SU-DHL-6 (cell line): Measurements from ENCODE around the gene MEFV.

Experiments
- H2AFZ ChIP-seq: fragments of 200-600 bp; sonication (generic); 2 replicates; pipeline ENCODE4 v1.6.1; 2014; ENCODE audit warnings: low read depth, mild to moderate bottlenecking, moderate library complexity, mixed read lengths, antibody characterized with exemption, low read length; ENCODE audit not compliant: severe bottlenecking
- H3F3A ChIP-seq: fragments of 200-600 bp; shearing (Covaris generic); 2 replicates; pipeline ENCODE4 v1.6.0; 2016; ENCODE audit warnings: antibody characterized with exemption, mild to moderate bottlenecking; ENCODE audit not compliant: insufficient read depth
- H3K27ac ChIP-seq: fragments of 200-600 bp; sonication (generic); 2 replicates; pipeline ENCODE4 v1.5.1; 2016; ENCODE audit warnings: low read depth, mild to moderate bottlenecking, low read length, moderate library complexity, mixed read lengths
- H3K27me3 ChIP-seq: fragments of 200-600 bp; sonication (generic), shearing (Covaris generic); 2 replicates; pipeline ENCODE4 v1.6.0; 2014; ENCODE audit warnings: mild to moderate bottlenecking, low read length
- H3K36me3 ChIP-seq: fragments of 200-600 bp; sonication (generic); 2 replicates; pipeline ENCODE4 v1.6.1; 2014; ENCODE audit warnings: mild to moderate bottlenecking, low read length, mixed read lengths
- H3K4me2 ChIP-seq: fragments of 300-600, 200-600 bp; shearing (Covaris generic), sonication (generic); 2 replicates; pipeline ENCODE4 v1.6.0; 2014; ENCODE audit warnings: low read length, low read depth, mild to moderate bottlenecking; ENCODE audit not compliant: poor library complexity, severe bottlenecking
- H3K4me3 ChIP-seq: fragments of 200-600 bp; sonication (generic); 2 replicates; pipeline ENCODE4 v1.5.1; 2014; ENCODE audit warnings: antibody characterized with exemption, low read length, mild to moderate bottlenecking, mixed read lengths; ENCODE audit not compliant: insufficient read depth, poor library complexity, severe bottlenecking
- H3K79me2 ChIP-seq: fragments of 200-600 bp; sonication (generic); 2 replicates; pipeline ENCODE4 v1.6.1; 2014; ENCODE audit warnings: mild to moderate bottlenecking, low read length, moderate library complexity; ENCODE audit not compliant: insufficient read depth
- H3K9ac ChIP-seq: fragments of 200-600 bp; sonication (generic); 2 replicates; pipeline ENCODE4 v1.7.0; 2014; ENCODE audit warnings: mild to moderate bottlenecking, low read length
- H3K9me2 ChIP-seq: fragments of 200-600 bp; sonication (generic); replicated peaks from 2 replicates; pipeline ENCODE4 v1.6.1; 2014; ENCODE audit warnings: low read length; ENCODE audit not compliant: insufficient read depth
- H3K9me3 ChIP-seq: fragments of 200-600 bp; sonication (generic); 2 replicates; pipeline ENCODE4 v1.6.1; 2014; ENCODE audit warnings: low read length, mixed read lengths; ENCODE audit not compliant: insufficient read depth
- H4K20me1 ChIP-seq: fragments of 200-600 bp; sonication (generic); 2 replicates; pipeline ENCODE4 v1.6.1; 2014; ENCODE audit warnings: low read depth, mild to moderate bottlenecking, antibody characterized with exemption, low read length, moderate library complexity, mixed read lengths
- EZH2phosphoT487 ChIP-seq: fragments of 200-600 bp; sonication (generic), shearing (Covaris generic); conservative IDR thresholded peaks from 2 replicates; pipeline ENCODE4 v1.6.1; 2018; ENCODE audit warnings: mild to moderate bottlenecking, antibody characterized with exemption, low read length, moderate library complexity, mixed read lengths
- TF ChIP-seq, protein P1 (sequence below): fragments of 200-600 bp; sonication (generic); IDR thresholded peaks from one replicate; pipeline ENCODE4 v1.5.1; 2017; ENCODE audit warnings: antibody characterized with exemption, mild to moderate bottlenecking, low read length, moderate library complexity; ENCODE audit not compliant: insufficient read depth, poor library complexity, severe bottlenecking

Gene MEFV

GRCh38 chr16:3256146-3256865, at the start of gene MEFV:
Gene MEFV, minus strand, starts transcription at chr16:3256633. Its CDS starts 46 bp downstream, at chr16:3256587.
- H3K36me3 ChIP-seq: no peaks in the 10 kb centered on the region
- H3K9me3 ChIP-seq: no peaks in the 10 kb centered on the region
- H4K20me1 ChIP-seq: no peaks in the 10 kb centered on the region
- no peak within 1 kb of the TSS for H3K4me2 ChIP-seq
- no peak for TF ChIP-seq EZH2phosphoT487
- TF ChIP-seq, protein P1, sequence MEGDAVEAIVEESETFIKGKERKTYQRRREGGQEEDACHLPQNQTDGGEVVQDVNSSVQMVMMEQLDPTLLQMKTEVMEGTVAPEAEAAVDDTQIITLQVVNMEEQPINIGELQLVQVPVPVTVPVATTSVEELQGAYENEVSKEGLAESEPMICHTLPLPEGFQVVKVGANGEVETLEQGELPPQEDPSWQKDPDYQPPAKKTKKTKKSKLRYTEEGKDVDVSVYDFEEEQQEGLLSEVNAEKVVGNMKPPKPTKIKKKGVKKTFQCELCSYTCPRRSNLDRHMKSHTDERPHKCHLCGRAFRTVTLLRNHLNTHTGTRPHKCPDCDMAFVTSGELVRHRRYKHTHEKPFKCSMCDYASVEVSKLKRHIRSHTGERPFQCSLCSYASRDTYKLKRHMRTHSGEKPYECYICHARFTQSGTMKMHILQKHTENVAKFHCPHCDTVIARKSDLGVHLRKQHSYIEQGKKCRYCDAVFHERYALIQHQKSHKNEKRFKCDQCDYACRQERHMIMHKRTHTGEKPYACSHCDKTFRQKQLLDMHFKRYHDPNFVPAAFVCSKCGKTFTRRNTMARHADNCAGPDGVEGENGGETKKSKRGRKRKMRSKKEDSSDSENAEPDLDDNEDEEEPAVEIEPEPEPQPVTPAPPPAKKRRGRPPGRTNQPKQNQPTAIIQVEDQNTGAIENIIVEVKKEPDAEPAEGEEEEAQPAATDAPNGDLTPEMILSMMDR: no peak
- no peak within 1 kb of the TSS for H3K27ac ChIP-seq
- no peaks in the 10 kb centered on the region for H3K27me3 ChIP-seq
- no peak within 1 kb of the TSS for H2AFZ ChIP-seq
- H3F3A ChIP-seq: no peaks in the 10 kb centered on the region
- H3K79me2 ChIP-seq: no peaks in the 10 kb centered on the region
- H3K4me3 ChIP-seq: no peak within 1 kb of the TSS
- H3K9me2 ChIP-seq: no peaks in the 10 kb centered on the region
- H3K9ac ChIP-seq: no peak within 1 kb of the TSS

DNA sequence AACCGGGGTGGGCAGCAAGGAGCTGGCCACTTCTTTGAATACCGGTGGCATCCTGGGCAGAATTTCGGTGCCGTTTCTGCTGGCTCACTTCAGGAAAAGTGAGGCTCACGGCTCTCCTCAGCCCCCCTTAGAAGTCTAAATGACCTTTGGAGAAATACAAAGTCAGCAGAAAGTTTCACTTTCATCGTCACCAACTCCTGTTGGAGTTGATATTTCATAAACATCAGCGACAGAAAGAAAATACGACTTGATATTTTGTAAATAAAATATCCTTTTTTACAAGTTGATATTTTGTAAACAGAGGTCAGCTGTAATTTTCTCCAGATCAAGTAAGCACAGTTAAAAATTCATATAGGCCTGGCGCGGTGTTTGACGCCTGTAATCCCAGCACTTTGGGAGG, 49.6 kb upstream of the MEFV start:
- Histone ChIP-seq H3K27me3 (no peaks in the 10 kb centered on the region), H3K4me3 (peak overlapping the region; percentile 51), H3K9me2 (no peaks in the 10 kb centered on the region), H3K36me3 (no peaks in the 10 kb centered on the region), H3K9me3 (no peaks in the 10 kb centered on the region), H3K27ac (peak overlapping the region; percentile 48), H4K20me1 (no peaks in the 10 kb centered on the region), H3F3A (no peaks in the 10 kb centered on the region), H3K4me2 (peak overlapping the region; percentile 55), H3K9ac (peak overlapping the region; percentile 47), H2AFZ (peak overlapping the region; percentile 61), H3K79me2 (no peaks in the 10 kb centered on the region)
- TF ChIP-seq, protein P1: no peak
- TF ChIP-seq EZH2phosphoT487: no peak

DNA sequence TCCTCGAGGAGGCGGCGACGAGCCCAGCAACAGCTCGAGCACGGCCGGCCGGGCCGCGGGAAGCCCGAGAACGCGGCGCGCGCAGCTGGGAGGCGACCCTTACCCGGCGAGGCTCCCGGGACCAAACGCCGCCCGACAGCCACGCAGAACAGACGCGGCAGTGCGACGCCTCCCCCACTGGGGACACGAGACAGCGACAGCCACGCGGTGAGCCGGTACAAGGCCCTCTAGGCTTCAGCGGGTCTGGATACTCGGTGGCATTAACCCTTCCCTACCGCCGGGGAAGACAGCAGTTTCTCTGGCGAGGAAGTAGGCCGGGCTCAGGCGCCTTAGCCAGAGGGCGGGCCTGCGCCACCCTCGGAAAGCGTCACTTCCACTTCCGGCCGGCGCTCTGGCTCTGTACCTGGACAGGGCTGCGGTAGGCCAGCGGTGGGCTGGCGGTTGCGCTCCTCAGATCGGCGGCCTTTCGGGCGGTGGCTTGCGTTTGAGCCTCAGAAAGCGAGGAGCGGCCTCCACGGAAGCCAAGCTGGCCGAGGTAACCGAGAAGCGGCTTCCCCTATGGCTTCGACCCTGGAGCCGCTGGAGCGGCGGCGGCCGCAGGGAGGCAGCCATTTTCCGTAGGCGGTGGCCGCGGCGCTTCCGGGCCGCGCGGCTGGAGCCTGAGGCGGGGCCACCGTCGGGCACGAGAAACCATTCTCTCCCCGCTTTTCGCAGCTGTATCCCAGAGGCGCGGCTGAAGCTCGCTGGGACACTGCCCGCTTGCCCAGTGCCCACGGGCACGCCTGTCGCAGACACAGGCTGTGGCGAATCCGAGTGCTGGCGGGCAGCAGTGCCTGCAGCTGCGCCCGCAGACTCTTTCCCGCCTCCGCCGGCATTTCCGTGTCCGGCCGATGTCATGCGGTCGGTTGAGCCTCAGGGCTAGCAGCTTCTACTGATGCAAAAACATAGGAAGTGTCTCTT, 49.0 kb upstream of the MEFV start, which contains the start of the genes TIGD7 and ZNF75A:
Gene TIGD7 (minus strand): TSS at position 322 of the 960 bp plus-strand sequence. CDS start 4,816 bp downstream, outside the sequence.
Gene ZNF75A (plus strand): TSS at position 389 of the 960 bp plus-strand sequence. CDS start 2,932 bp downstream, outside the sequence.
- Histone ChIP-seq H3F3A (no peaks in the 10 kb centered on the region), H3K79me2 (no peaks in the 10 kb centered on the region), H3K4me3 (peak within 1 kb of the TSS; percentile 51), H2AFZ (peak within 1 kb of the TSS; percentile 61), H3K27me3 (no peaks in the 10 kb centered on the region), H3K9me2 (no peaks in the 10 kb centered on the region), H4K20me1 (no peaks in the 10 kb centered on the region), H3K36me3 (no peaks in the 10 kb centered on the region), H3K9me3 (no peaks in the 10 kb centered on the region), H3K4me2 (peak within 1 kb of the TSS; percentile 55), H3K27ac (peak within 1 kb of the TSS; percentile 48), H3K9ac (peak within 1 kb of the TSS; percentile 47)
- TF ChIP-seq EZH2phosphoT487: no peak
- TF ChIP-seq, protein P1: no peak
